Activated B cell treated with CpG ODN at 0.5 μM for 24 hours (primary cell): Measurements from ENCODE around the gene AP3B2. TPM values are rescaled to one million over a fixed set of nuclear protein-coding genes. Genes with fewer than 3 reads are reported as not detected.

Experiments used
- ATAC-seq: fragments of 200-7000 bp; cut with Tn5 transposase; one replicate; pipeline ENCODE4 v1.10.0; 2021; ENCODE audit warnings: low read depth, mild to moderate bottlenecking, moderate library complexity
- CTCF ChIA-PET: fragments of 350-600 bp; sonication (Branson Sonifier 250); formaldehyde crosslinking; loops from one replicate; lab custom pipeline; 2021; ENCODE audit warnings: antibody characterized with exemption; lab: Charles Lee
- POLR2A ChIA-PET: fragments of 350-600 bp; sonication (Branson Sonifier 250); formaldehyde crosslinking; loops from one replicate; lab custom pipeline; 2021; ENCODE audit warnings: antibody characterized with exemption; lab: Charles Lee
- DNase-seq: peaks from one replicate; pipeline ENCODE4 v3.0.0; 2022
- H3K27ac Mint-ChIP-seq: one replicate; pipeline ENCODE4 v1.8.0; 2020; ENCODE audit warnings: mixed read lengths
- H3K27me3 Mint-ChIP-seq: one replicate; pipeline ENCODE4 v1.8.0; 2021; ENCODE audit warnings: mixed read lengths
- H3K36me3 Mint-ChIP-seq: one replicate; pipeline ENCODE4 v1.8.0; 2021; ENCODE audit warnings: low read depth, mixed read lengths
- H3K4me1 Mint-ChIP-seq: one replicate; pipeline ENCODE4 v1.8.0; 2021; ENCODE audit warnings: mixed read lengths
- H3K4me3 Mint-ChIP-seq: one replicate; pipeline ENCODE4 v1.8.0; 2020; ENCODE audit warnings: mild to moderate bottlenecking, mixed read lengths
- H3K9me3 Mint-ChIP-seq: one replicate; pipeline ENCODE4 v1.8.0; 2020; ENCODE audit warnings: mixed read lengths
- CTCF ChIP-seq: fragments of 200-600 bp; IDR thresholded peaks from one replicate; pipeline ENCODE4 v1.8.0; 2022; ENCODE audit warnings: antibody characterized with exemption, mild to moderate bottlenecking
- intact Hi-C: fragments of 100-400 bp; cut with micrococcal nuclease; formaldehyde crosslinking; loops from one replicate; pipeline ENCODE4 v1.15.1; 2024
- total RNA-seq: library from RNA; stranded (reverse); gene quantifications from 2 replicates; pipeline ENCODE4 v1.2.3, GENCODE V29; 2022

The AP3B2 gene
- total RNA-seq, 1 donor from 2014 or later = 0.22 TPM

DNA sequence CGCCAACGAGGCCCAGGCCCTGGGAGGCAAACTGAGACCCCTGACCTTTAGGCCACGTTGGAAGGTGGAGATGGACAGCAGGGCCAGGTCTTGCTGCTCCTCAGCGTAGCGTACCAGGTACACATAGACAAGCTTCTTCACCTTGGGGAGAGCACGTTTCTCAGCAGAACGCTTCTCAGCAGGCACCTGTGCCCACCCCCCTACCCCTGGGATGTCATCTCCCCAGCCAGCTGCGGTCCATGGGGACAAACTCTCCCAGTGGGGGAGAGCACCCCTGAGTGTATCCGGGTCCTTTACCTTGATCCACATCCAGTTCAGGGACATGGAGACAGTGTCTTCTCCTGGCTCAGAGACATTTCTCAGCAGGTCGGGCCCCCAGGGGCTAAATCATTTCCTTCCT is 21.0 kb downstream of the AP3B2 start:
- intact Hi-C loops = no loop called here
- TF ChIP-seq CTCF = no peak
- DNase-seq (no peak), ATAC-seq (no peak)
- no peaks in the 10 kb centered on the region for H3K36me3 Mint-ChIP-seq
- peaks cover 4% of the 10 kb centered on the region for H3K27me3 Mint-ChIP-seq
- CTCF ChIA-PET = no interaction called here
- H3K9me3 Mint-ChIP-seq = no peaks in the 10 kb centered on the region
- no peak overlapping the region for H3K27ac Mint-ChIP-seq
- H3K4me1 Mint-ChIP-seq = no peaks in the 10 kb centered on the region
- H3K4me3 Mint-ChIP-seq = no peak overlapping the region
- POLR2A ChIA-PET = no interaction called here

DNA sequence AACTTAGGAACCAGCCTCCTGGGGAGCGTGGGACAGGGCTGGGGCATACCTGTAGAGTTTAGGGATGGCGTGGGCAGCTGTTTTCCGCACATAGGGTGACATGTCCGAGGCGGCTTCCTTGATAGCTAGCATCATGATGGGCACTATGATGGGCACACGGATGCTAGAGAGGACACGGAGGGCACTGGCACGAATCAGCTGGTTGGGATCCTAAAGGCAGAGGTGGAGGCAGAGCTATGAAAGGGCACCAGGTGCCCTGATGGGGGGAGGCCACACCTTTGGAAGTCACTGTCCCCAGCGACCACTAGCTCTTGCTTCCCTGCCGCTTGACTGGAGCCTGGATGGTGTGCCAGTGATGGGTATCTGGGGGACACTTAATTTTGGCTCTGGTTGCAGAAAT is 28.3 kb downstream of the AP3B2 start:
- ATAC-seq (no peak), DNase-seq (no peak)
- no peak for TF ChIP-seq CTCF
- intact Hi-C loops = loop anchor here (2.0 kb wide), 2 partner anchors 27 to 69 kb away; partner anchors contain the start of gene AP3B2
- ChIA-PET CTCF (no interaction called here), POLR2A (interaction anchor here (0.7 to 1.9 kb wide), 4 partner anchors 69 to 330 kb away, joined by 5 to 7 read pairs (median 6); partner anchors contain the start of gene C15orf40)
- Mint-ChIP-seq H3K9me3 (no peaks in the 10 kb centered on the region), H3K4me3 (peak overlapping the region; percentile 87), H3K27me3 (peaks cover 11% of the 10 kb centered on the region), H3K27ac (peak overlapping the region; percentile 82), H3K4me1 (peaks cover 12% of the 10 kb centered on the region), H3K36me3 (peaks cover 3% of the 10 kb centered on the region)

DNA sequence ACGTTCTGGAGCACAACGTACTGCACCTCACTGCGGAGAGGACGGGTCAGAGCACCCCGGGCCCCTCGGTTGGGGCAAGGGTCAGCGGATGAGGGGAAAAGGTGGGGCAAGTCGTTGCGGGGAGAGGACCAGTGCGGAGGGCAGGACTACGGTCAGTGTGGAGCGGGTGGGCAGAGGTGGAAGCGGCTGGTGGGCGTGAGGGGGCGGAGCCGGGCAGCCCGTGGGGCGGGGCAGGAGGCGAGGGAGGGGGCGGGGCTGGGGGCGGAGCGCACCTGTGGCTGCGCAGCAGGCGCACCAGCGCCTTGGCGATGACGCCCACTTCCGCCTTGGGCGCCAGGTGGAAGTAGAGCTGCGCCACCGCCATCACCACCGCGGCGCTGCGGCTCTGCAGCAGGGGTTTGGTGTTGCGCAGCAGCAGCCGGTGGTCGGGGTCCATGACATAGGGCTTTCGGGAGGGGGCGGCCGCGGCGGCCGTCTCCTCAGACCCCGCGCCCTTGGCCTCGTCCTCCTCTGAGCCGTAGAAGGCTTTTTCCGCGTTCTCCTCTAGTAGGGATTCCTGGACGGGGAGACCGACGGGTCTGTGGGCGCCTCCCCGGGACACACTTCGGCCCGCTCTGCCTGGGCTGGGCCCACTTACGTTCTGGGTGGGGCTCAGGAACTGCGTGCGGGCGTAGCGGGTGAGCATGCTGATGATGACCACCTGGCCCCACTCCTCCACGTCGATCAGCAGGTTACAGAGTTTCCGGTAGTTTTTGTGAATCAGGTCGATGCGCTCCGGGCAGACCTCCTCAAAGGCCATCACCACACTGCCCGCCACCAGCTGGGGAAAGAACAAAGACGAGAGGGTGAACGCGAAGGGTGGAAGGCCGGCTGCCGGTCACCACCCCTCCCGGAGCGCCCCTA is 29.2 kb downstream of the AP3B2 start:
- ATAC-seq = peak; percentile 93
- peaks cover 3% of the 10 kb centered on the region for H3K36me3 Mint-ChIP-seq
- H3K9me3 Mint-ChIP-seq = no peaks in the 10 kb centered on the region
- peak overlapping the region; percentile 87 for H3K4me3 Mint-ChIP-seq
- DNase-seq = peak; percentile 59
- H3K4me1 Mint-ChIP-seq = peaks cover 12% of the 10 kb centered on the region
- TF ChIP-seq CTCF = no peak
- intact Hi-C loops = loop anchor here (1.0 to 2.0 kb wide), 6 partner anchors 28 to 331 kb away; partner anchors contain the start of genes AP3B2, C15orf40, RAMAC and RPS17
- peak overlapping the region; percentile 82 for H3K27ac Mint-ChIP-seq
- POLR2A ChIA-PET = interaction anchor here (0.6 to 1.9 kb wide), 6 partner anchors 9 to 532 kb away, joined by 3 to 6 read pairs (median 4); partner anchors contain the start of genes C15orf40 and RAMAC
- CTCF ChIA-PET = no interaction called here
- peaks cover 11% of the 10 kb centered on the region for H3K27me3 Mint-ChIP-seq

GRCh38 chr15:82679626-82680199 is 30.0 kb downstream of the AP3B2 start:
- intact Hi-C loops = loop anchor here (1.0 to 2.0 kb wide), 6 partner anchors 29 to 332 kb away; partner anchors contain the start of genes AP3B2, C15orf40, RAMAC and RPS17
- Mint-ChIP-seq H3K36me3 (peaks cover 3% of the 10 kb centered on the region), H3K9me3 (no peaks in the 10 kb centered on the region), H3K4me1 (peaks cover 12% of the 10 kb centered on the region), H3K4me3 (peak overlapping the region; percentile 87), H3K27ac (no peak overlapping the region), H3K27me3 (peaks cover 11% of the 10 kb centered on the region)
- no peak for ATAC-seq
- TF ChIP-seq CTCF = no peak
- DNase-seq = no peak
- CTCF ChIA-PET = no interaction called here
- POLR2A ChIA-PET = interaction anchor here (0.6 to 1.9 kb wide), 3 partner anchors 38 to 332 kb away, joined by 4 to 6 read pairs (median 5); partner anchors contain the start of genes C15orf40 and RAMAC
